Common myeloid progenitor, CD34-positive (primary cell): ENCODE measurements around the gene APP.

Source experiments
- CTCF ChIA-PET: fragments of 350-600 bp; sonication (Branson Sonifier 250); formaldehyde crosslinking; loops from one replicate; lab custom pipeline; 2021; ENCODE audit warnings: antibody characterized with exemption; lab: Charles Lee
- POLR2A ChIA-PET: fragments of 350-600 bp; sonication (Branson Sonifier 250); formaldehyde crosslinking; loops from one replicate; lab custom pipeline; 2021; ENCODE audit warnings: antibody characterized with exemption; lab: Charles Lee
- DNase-seq, 3 donors: peaks; one replicate each; pipeline versions ENCODE4 v3.0.0 to v3.0.0-alpha.2; 2013
- H3K27ac ChIP-seq, 2 experiments: 1 replicate in 1 of 2; 2 replicates in 1 of 2; pipeline ENCODE4 v1.7.0; 2013; ENCODE audit warnings: inconsistent platforms in 2 of 2, low read length in 2 of 2, mild to moderate bottlenecking in 2 of 2, low read depth in 1 of 2, moderate library complexity in 1 of 2; ENCODE audit not compliant: severe bottlenecking in 2 of 2, insufficient read depth in 1 of 2, poor library complexity in 1 of 2
- H3K27me3 ChIP-seq, 5 experiments: replicated peaks in 2 of 5; 1 replicate in 3 of 5; 2 replicates in 2 of 5; pipeline versions ENCODE4 v1.6.1 to v1.7.0; 2013; ENCODE audit warnings: low read length in 4 of 5, mild to moderate bottlenecking in 2 of 5, moderate library complexity in 2 of 5, inconsistent platforms in 1 of 5; ENCODE audit not compliant: insufficient read depth in 5 of 5, control insufficient read depth in 4 of 5
- H3K36me3 ChIP-seq, 4 experiments: 1 replicate in 2 of 4; 2 replicates in 2 of 4; pipeline versions ENCODE4 v1.6.1 to v1.7.0; 2013; ENCODE audit warnings: low read length in 3 of 4, control low read depth in 1 of 4, mild to moderate bottlenecking in 1 of 4; ENCODE audit not compliant: control insufficient read depth in 4 of 4, insufficient read depth in 4 of 4
- H3K4me1 ChIP-seq, 4 experiments: 1 replicate in 3 of 4; 2 replicates in 1 of 4; pipeline versions ENCODE4 v1.6.1 to v1.7.1; 2013; ENCODE audit warnings: low read length in 3 of 4, mild to moderate bottlenecking in 3 of 4, control low read depth in 1 of 4, inconsistent platforms in 1 of 4, moderate library complexity in 1 of 4; ENCODE audit not compliant: control insufficient read depth in 4 of 4, insufficient read depth in 4 of 4; ENCODE audit errors: control extremely low read depth in 1 of 4
- H3K4me3 ChIP-seq, 7 experiments: 1 replicate in 4 of 7; 2 replicates in 3 of 7; pipeline versions ENCODE4 v1.5.1 to v1.7.0; 2013; ENCODE audit warnings: mild to moderate bottlenecking in 7 of 7, low read length in 6 of 7, moderate library complexity in 6 of 7, inconsistent platforms in 2 of 7, low read depth in 2 of 7, control low read depth in 1 of 7; ENCODE audit not compliant: insufficient read depth in 4 of 7, control insufficient read depth in 1 of 7; ENCODE audit errors: extremely low read depth in 1 of 7
- H3K9me3 ChIP-seq, 5 experiments: 1 replicate in 4 of 5; 2 replicates in 1 of 5; pipeline versions ENCODE4 v1.6.1 to v1.7.1; 2013; ENCODE audit warnings: low read length in 4 of 5, mild to moderate bottlenecking in 2 of 5, inconsistent platforms in 1 of 5, low read depth in 1 of 5, moderate library complexity in 1 of 5; ENCODE audit not compliant: control insufficient read depth in 4 of 5, insufficient read depth in 2 of 5; ENCODE audit errors: control extremely low read depth in 1 of 5
- WGBS: methylation state at CpG from one replicate; pipeline ENCODE4 v1.1.5; 2013; ENCODE audit not compliant: insufficient coverage; 5-methylcytosine and 5-hydroxymethylcytosine counted together

The APP gene

GRCh38 chr21:26096494-26097371, 73.8 kb downstream of the APP start:
- DNase-seq = no peak
- Histone ChIP-seq H3K27ac (no peak overlapping the region), H3K4me1 (no peaks in the 10 kb centered on the region), H3K9me3 (no peaks in the 10 kb centered on the region), H3K4me3 (no peak overlapping the region), H3K27me3 (no peaks in the 10 kb centered on the region), H3K36me3 (peaks cover 0 to 4% (median 1%) of the 10 kb centered on the region in 4 experiments)
- CTCF ChIA-PET = no interaction called here
- POLR2A ChIA-PET = no interaction called here
- WGBS = 94% methylated on average over 8 of the region's 13 CpGs

- ChIA-PET CTCF (interaction anchor here (1.2 kb wide), 1 partner anchor 75 kb away, joined by 3 read pairs; no protein-coding TSS in a partner anchor), POLR2A (no interaction called here)
- no peak for DNase-seq
- Histone ChIP-seq H3K36me3 (peaks cover 0 to 5% (median 1%) of the 10 kb centered on the region in 4 experiments), H3K27me3 (no peaks in the 10 kb centered on the region), H3K4me1 (no peaks in the 10 kb centered on the region), H3K9me3 (no peaks in the 10 kb centered on the region), H3K4me3 (no peak overlapping the region), H3K27ac (no peak overlapping the region)
- 100% methylated on average over 4 of the region's 7 CpGs for WGBS
Measured at GRCh38 chr21:26095131-26095530, 75.4 kb downstream of the APP start.

- no peaks in the 10 kb centered on the region for H3K9me3 ChIP-seq
- no peaks in the 10 kb centered on the region for H3K4me1 ChIP-seq
- no peak overlapping the region for H3K27ac ChIP-seq
- no peaks in the 10 kb centered on the region for H3K27me3 ChIP-seq
- H3K36me3 ChIP-seq = peaks cover 6 to 16% (median 10%) of the 10 kb centered on the region in 4 experiments
- ChIA-PET POLR2A (no interaction called here), CTCF (no interaction called here)
- DNase-seq = no peak
- H3K4me3 ChIP-seq = no peak overlapping the region
- no CpG with 5 or more reads among the region's 3 CpGs for whole genome bisulfite sequencing
Measured at GRCh38 chr21:26093122-26093521, 77.4 kb downstream of the APP start.

- Histone ChIP-seq H3K27ac (no peak overlapping the region), H3K4me3 (no peak overlapping the region), H3K4me1 (no peaks in the 10 kb centered on the region), H3K36me3 (peaks cover 9 to 20% (median 13%) of the 10 kb centered on the region in 4 experiments), H3K9me3 (no peaks in the 10 kb centered on the region), H3K27me3 (no peaks in the 10 kb centered on the region)
- WGBS = 100% methylated on average over 4 of the region's 5 CpGs
- ChIA-PET CTCF (no interaction called here), POLR2A (interaction anchor here (0.6 kb wide), 1 partner anchor 286 kb away, joined by 3 read pairs; no protein-coding TSS in a partner anchor)
- DNase-seq = no peak
Measured at GRCh38 chr21:26091480-26092018, 79.0 kb downstream of the APP start.

GRCh38 chr21:26089730-26090129, 80.8 kb downstream of the APP start:
- Histone ChIP-seq H3K4me3 (no peak overlapping the region), H3K27ac (no peak overlapping the region), H3K9me3 (no peaks in the 10 kb centered on the region), H3K4me1 (no peaks in the 10 kb centered on the region), H3K27me3 (no peaks in the 10 kb centered on the region), H3K36me3 (peaks cover 9 to 32% (median 17%) of the 10 kb centered on the region in 4 experiments)
- POLR2A ChIA-PET = no interaction called here
- CTCF ChIA-PET = no interaction called here
- no peak for DNase-seq
- WGBS = 100% methylated on average over 6 of the region's 6 CpGs

- POLR2A ChIA-PET = no interaction called here
- Histone ChIP-seq H3K4me3 (no peak overlapping the region), H3K9me3 (no peaks in the 10 kb centered on the region), H3K27me3 (no peaks in the 10 kb centered on the region), H3K36me3 (peaks cover 9 to 32% (median 18%) of the 10 kb centered on the region in 4 experiments), H3K27ac (no peak overlapping the region), H3K4me1 (no peaks in the 10 kb centered on the region)
- no CpG with 5 or more reads among the region's 4 CpGs for WGBS
- DNase-seq = no peak
- CTCF ChIA-PET = interaction anchor here (0.8 kb wide), 1 partner anchor 14 kb away, joined by 3 read pairs; no protein-coding TSS in a partner anchor
Measured at GRCh38 chr21:26087223-26087918, 83.2 kb downstream of the APP start.
